OCI-LY3 (cell line): Measurements from ENCODE around the gene ARGFX.

Experiments used
- EZH2phosphoT487 ChIP-seq: fragments of 200-600 bp; shearing (Covaris generic); IDR thresholded peaks from 2 replicates; pipeline ENCODE4 v1.6.1; 2018; ENCODE audit warnings: antibody characterized with exemption, mixed run types, low read depth
- TF ChIP-seq, protein P1 (sequence below): fragments of 200-600, 300-600 bp; sonication (generic); IDR thresholded peaks from 2 replicates; pipeline ENCODE4 v1.5.1; 2014; ENCODE audit warnings: antibody characterized with exemption, low read length, low read depth

DNA sequence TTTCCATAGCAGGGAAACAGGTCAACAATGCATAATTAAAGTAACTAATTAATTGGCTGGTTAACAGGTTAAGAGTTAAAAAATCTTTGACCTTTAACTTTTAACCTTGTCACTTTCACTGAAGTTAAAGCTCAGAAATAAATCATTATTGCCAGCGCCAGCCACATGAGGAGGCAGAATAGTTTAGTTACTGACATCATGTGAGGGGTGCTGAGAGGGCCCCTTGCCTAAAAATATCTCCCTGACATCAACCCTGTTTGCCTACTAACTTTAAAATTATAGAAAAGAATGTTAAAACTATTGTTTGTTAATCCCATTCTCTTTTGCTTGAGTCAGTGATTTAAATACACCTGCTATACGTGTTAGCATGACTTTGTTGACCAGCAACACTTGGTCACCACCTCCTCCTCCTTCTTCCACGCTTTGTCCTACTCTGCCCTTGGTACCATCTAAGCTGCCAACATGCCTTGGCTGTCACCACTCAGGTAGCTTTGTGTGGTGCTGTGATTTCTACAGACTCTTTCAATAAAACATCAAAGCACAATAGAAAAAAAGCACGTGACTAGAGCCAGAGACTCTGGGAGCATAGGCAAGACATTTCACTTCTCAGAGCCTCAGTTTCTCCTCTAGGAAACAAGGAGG is 28.1 kb downstream of the ARGFX start:
- TF ChIP-seq, protein P1, sequence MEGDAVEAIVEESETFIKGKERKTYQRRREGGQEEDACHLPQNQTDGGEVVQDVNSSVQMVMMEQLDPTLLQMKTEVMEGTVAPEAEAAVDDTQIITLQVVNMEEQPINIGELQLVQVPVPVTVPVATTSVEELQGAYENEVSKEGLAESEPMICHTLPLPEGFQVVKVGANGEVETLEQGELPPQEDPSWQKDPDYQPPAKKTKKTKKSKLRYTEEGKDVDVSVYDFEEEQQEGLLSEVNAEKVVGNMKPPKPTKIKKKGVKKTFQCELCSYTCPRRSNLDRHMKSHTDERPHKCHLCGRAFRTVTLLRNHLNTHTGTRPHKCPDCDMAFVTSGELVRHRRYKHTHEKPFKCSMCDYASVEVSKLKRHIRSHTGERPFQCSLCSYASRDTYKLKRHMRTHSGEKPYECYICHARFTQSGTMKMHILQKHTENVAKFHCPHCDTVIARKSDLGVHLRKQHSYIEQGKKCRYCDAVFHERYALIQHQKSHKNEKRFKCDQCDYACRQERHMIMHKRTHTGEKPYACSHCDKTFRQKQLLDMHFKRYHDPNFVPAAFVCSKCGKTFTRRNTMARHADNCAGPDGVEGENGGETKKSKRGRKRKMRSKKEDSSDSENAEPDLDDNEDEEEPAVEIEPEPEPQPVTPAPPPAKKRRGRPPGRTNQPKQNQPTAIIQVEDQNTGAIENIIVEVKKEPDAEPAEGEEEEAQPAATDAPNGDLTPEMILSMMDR = no peak
- TF ChIP-seq EZH2phosphoT487 = no peak
